HG03442 (cell line): ENCODE measurements around the gene KIF13A.
"Not testable (repeated sequence)": the region's sequence is repeated elsewhere in the genome, so short reads cannot be mapped to it uniquely, and the experiment has no call there.

Source experiments
- ATAC-seq: cut with Tn5 transposase; IDR thresholded peaks from one replicate; pipeline ENCODE4 v1.9.1; 2021; ENCODE audit warnings: mild to moderate bottlenecking, moderate library complexity; ENCODE audit not compliant: unreplicated experiment

Gene KIF13A

DNA sequence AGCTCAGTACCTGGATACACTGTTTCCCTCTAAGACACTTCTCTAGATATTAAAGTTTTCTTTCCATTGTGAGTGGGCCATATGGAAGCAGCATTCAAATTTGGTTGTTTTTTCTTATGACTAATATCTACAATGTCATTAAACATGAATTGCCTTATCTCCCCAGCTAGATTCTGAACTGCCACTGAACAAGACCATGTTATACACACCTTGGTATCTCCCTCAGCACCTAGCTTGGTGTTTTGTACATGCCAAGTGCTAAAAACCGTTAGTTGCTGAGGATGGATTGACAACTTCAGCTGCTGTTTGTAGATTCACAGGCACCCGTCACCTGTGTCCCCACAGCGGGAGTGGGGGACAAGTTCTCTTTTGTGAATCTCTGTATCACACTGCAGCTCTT is 131.1 kb downstream of the KIF13A start:
- ATAC-seq = no peak

DNA sequence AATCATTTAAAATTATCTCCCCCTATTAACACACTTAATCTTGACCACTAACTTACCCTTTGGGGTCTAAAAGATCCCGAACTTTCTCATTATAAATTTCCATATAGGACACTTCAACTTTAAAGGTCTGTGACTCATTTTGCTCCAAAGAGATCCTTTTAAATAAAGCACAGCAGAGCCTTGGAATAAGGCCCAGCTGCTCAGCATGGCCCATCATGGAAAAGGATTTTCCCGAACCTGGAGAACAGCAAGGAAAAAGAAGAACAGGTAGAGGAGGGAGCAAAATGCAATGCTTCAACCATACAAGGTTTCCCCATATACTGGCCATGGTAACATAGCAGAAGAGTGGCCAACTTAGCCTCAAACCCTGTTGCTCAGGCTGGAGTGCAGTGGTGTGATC is 132.1 kb downstream of the KIF13A start:
- ATAC-seq = no peak

DNA sequence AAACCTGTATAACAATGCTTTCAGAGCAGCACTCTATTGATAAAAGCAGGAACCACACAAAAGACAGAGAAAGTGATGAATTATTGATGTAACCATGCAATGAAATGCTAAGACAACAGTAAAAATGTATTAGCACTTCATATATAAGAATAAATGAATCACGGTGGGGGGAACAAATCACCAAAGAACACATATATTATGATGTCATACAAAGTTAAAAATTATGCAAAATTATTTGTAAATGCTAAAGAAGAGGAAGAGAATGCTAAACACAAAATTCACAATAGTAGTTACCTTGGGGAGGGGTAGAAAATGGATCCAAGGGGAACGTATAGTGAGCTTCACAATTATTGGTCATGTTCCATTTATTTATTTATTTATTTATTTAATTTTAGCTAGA is 133.9 kb downstream of the KIF13A start:
- no peak for ATAC-seq

DNA sequence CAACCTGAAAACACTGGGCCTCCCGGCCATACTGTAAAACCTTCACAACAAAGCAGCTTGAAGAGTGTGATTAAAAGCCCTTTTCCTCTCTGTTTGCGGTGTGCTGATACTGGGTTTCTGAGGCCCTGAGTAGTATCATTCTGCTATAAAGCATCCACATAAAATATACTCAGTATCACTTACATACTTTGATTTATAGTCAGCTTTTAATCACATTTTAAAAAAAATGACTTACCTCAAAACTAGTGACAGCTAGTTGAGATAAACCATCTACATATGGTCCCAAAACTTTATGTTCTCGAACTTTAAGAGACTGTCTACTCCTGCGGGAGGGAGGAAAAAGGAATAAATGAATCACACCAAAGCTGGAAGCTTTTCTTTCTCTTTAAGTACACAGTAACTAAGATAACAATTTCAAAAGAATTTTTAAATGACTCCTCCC is 135.7 kb downstream of the KIF13A start:
- no peak for ATAC-seq

DNA sequence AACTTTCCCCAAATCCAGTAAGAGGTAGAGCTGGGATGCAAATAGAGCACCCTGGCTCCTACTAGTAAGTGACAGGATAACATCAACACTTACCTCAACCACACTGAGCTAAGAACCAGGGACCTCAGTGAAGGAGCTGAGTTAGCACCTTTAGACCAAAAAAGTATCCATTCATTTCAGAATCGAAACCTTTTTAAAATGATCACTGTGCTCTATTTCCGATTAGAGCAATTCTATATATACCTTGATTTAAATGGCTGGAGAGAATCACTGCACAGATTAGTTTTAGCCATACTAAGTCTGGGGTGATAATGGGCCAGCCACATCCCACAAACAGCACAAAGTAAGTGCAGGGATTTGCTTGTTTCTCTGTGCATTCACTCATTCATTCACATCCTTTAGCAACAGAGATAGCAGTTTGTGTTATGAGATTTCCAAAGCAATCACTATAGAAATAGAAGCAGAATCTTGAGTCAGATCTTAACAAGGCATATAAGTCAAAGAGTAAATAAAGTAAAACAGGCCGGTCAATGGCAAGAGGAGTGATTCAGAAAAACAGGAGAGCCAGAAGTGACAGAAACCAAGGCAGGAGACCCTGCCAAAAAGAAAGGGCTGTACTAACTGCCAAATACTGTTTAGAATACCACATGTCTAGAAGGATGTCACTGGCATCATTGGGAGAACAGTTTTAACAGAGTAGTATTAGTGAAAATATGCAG is 136.3 kb downstream of the KIF13A start:
- ATAC-seq = no peak

DNA sequence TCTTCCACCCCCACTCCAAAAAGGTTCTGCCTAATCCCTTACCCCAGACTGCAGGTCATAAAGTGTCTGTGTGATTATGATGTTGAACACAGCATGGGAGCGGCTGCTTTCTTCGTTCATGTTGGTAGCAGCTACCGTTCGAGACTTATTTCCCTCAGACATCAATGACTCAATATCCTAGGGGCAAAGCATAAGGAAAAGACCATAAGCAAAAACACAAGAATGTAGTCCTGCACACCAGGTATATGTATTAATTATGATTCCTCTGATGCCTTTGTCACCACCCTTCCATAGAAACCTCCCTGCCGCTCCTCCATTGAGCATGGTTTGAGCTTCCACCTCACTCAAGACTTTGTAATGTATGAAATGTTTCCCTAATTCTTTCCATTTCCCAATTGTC is 137.2 kb downstream of the KIF13A start:
- no peak for ATAC-seq

DNA sequence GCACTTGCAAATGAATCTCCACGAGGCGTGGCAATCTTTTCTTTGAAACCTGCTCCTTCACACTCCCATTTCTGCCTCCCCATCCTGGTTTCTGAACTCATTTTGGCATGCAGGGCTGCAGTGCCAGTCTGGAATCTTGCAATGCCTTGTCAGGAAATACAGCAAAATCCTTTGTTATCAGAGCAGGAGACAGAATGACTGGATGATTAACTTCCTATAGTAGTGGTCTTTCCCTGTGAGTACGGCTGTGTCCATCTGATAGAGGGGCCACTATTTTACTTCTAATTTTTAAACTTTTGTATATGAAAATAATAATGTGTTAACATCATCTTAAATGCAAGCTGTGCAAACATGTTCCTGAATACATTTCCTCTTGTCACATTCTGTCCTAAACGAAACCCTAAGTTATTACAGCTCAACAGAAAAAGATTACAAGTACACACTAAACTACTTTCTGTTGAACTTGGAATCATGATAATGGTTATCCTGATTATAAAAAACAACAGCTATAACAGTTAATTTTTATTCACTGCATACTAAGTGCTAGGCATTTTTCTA is 140.2 kb downstream of the KIF13A start:
- ATAC-seq = no peak

DNA sequence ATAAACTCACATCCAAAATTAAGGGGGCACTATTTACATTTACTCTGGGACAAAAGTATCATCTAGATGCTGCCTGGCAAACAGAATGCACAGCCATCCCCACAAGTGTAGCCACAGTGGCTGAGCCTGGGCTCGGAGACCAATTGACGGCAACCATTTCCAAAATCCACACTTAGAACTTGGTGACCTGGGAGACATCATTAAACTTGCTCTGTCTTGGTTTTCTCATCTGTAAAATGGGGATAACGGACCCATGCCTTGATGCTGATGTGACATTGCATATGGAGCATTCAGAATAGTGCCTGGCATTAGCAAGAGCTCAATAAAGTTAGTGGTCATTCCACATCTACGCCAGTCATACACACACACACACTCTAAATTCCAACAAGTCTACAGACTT is 140.7 kb downstream of the KIF13A start:
- ATAC-seq = no peak

DNA sequence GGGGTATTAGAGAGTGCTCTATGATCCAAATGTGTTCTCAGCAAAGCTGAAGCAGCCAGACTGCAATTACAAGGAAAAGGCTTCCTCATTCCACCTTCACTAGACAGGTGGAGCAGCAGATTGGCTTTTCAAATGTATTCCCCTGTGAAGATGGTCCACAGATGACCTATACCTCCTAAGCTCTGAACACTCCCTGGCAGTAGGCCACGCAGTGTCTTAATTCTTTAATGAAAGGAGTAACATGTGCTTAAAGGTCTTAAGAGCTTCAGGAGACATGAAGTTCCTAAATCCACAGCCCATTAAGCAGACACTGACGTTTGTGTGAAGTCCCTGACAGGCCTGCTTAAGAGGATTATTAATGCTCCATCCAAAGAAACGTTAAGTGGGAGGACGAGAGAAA is 141.8 kb downstream of the KIF13A start:
- ATAC-seq = no peak

DNA sequence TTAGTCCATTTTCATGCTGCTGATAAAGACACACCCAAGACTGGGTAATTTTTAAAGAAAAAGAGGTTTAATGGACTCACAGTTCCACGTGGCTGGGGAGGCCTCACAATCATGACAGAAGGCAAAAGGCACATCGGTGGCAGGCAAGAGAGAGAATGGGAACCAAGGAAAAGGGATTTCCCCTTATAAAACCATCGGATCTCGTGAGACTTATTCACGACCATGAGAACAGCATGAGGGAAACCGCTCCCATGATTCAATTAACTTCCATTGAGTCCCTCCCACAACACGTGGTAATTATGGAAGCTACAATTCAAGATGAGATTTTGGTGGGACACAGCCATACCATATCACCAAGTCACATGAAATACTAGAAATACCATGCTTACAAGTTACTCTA is 142.5 kb downstream of the KIF13A start:
- not testable (repeated sequence) for ATAC-seq

DNA sequence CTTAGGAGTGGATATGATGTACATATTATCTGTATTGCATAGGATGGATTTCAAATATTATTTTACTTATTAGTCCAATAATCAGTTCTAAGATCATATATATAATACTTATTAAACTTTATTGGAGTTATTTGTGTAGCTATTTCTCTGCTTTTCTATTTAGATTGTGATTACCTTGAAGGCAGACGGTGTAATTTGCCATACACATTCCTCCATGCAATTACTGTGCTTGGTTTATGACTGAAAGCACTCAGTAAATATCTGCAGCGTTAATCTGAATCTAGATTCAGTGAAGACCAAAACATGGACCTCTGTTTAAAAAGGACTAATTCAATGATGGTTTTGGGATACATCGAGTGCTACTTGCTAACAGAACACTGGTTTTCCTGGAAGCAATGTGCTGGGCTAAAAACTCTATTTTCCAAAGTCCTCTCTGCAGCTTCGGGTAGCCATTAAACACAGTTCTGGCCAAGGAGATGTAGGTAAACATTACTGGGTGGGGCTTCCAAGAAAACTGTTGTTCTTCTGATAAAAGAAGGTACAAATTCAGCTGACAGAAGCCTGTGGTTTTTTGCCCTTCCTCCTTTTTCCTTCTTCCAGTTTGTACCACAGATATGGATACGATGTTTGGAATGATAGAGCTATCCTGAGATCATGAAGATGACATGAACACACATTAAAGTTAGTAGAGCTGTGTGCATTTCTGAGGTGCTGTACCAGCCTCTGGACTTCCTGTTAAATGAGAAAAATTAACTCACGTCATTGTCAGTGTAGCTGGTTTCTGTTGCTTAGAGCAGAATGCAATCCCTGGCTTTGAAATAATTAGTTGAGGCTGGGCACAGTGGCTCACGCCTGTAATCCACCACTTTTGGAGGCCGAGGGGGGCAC is 144.3 kb downstream of the KIF13A start:
- ATAC-seq = no peak

DNA sequence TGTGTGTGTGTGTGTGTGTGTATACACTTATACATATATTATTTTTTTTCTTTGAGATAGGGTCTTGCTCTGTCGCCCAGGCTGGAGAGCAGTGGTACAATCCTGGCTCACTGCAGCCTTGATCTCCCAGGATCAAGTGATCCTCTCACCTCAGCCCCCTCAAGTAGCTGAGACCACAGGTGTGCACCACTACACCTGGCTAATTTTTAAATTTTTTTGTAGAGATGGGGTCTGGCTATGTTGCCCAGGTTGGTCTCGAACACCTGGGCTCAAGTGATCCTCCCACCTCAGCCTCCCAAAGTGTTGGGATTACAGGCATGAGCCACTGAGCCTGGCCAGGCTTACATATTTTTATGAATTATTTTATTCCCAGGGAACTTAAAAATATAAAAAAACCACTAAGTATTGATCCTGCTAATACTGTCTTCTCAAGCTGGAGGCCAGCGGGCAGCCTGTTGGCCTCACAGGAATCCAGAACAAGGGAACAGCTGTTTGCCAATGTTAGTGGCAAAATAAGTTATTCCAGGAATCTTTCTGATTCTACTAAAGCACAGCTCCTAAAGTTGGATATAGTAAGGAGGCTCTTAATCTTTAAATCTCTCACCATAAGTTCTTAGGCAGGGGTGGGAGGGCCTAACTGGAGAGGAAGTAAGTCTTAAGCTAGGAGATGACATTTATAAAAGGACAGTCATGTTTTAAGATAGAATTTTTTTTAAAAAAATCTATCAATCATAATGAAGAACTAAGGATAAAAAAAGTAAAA is 145.2 kb downstream of the KIF13A start:
- no peak for ATAC-seq

DNA sequence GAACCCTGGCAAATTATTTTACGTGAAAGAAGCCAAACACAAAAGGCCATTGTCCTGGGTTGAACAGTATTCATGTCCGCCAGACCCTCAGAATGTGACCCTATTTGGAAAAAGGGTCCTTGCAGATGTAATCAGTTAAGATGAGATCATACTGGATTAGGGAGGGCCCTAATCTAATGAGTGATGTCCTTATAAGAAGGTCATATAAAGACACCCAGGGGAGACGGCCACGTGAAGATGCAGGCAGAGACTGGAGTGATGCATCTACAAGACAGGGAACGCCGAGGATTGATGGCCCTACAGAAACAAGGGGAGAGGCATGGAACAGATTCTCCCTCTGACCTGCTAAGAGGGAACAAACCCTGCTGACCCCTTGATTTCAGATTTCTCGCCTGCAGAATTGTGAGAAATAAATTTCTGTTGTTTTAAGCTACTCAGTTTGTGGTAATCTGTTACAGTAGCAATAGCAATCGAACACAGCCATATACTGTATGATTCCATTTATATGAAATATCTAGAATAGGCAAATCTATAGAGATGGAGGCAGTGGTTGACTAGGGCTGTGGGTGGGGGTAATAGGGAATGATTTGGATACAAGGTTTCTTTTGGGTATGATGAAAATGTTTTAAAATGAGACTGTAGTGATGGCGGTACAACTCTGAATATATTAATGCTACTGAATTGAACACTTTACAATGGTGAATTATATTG is 147.8 kb downstream of the KIF13A start:
- ATAC-seq = no peak

DNA sequence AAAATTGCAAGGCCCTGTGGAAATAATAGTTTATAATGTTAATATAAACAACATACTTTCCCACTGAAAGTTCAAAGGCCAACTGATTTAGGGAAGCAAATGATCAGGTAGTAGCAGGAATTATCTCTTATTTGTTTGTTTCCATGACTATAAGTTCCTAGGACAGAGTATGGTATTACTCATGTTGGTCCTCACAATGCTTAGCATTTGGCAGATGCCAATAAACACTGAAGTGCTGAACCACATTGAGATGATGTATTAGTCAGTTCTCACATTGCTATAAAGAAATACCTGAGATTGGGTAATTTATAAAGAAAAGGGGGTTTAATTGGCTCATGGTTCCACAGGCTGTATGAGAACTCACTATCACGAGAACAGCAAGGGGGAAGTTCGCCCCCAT is 151.1 kb downstream of the KIF13A start:
- no peak for ATAC-seq

DNA sequence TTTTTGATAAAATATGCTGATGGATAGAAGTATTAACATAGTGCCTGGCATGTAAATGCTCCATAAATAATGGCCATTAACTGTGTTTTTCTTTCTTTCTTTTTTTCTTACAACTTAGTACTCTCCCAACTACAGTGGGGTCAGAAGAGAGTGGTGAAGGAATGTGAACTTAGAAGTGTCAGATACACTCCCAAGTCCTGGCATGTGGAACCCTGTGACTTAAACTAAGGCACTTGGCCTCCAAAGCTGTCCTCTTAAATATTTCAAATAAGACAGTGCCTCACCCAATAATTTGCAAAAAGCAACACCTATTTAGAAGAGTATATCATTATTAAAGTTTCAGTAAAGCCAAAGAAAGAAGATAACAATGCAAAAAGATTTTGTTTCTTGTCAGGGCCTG is 151.7 kb downstream of the KIF13A start:
- no peak for ATAC-seq

DNA sequence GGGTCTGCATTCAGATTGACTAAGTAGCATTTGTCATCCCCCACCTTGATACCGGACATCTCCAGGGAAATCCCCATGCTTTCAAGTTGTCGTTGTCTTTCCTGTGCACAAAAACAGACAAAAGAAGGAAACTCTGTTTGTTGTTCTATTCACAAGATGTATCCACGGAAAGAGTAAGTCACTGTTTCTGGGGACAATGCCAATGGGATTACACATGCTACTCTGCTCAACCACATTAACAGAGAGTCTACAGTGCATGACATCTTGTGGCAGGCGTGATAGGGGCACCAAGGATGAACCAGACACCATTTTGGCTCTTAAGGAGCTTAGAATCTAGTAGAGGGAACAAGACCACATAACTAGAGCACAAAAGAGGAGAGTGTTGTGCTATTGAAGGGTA is 156.3 kb downstream of the KIF13A start:
- no peak for ATAC-seq

DNA sequence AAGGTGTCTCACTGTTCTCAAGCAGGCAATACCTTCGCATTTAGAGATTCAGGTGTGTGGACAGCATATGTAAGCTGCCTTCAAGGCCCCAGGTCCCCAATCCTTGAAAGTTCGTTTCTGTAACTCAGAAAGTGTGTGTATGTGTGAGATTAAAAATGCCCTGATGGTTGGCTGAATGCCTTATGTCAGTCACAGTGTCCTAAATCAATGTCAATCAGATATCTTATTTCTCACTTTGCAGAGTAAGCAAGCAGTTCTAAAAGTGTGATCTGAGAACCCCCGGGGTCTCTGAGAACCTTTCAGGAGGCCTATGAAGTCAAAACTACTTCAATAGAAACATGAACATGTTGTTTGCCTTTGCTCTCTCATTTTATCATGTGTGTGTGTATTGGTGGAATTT is 157.5 kb downstream of the KIF13A start:
- ATAC-seq = no peak

DNA sequence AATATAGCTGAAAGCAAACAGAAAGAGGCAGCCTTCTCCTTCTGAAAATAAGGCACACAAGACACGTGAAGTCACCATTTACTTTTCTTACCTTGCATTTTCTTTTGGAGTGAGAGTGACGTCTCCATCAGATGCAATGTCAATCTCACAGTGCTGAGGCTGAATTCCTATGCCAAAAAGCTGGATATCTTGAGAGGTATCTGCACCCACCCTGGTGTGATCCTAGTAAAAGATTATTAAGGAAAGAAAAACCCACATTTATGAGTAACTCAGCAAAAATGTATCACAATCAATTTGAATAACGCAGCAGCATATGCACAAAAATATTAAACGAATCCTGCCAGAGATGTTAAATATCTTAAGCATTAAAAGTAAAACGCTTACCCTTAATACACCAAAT is 159.3 kb downstream of the KIF13A start:
- ATAC-seq = no peak

DNA sequence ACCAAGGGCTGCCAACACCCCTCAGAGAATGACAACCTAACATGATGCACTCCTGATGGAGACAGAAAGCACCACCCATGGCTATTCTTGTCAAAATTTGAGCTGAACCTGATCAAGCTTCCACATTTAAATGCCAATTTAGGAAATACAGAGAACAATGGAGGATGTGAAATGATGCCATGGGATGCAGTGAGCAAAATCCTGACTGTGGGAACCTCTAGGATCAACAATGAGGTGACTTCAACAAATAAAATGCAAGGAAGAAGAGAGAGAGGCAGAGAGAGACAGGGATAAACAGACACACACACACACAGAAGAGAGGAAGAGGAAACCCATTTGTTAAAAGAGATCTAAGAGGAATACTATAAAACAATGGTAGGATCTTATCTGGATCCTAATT is 161.1 kb downstream of the KIF13A start:
- no peak for ATAC-seq

DNA sequence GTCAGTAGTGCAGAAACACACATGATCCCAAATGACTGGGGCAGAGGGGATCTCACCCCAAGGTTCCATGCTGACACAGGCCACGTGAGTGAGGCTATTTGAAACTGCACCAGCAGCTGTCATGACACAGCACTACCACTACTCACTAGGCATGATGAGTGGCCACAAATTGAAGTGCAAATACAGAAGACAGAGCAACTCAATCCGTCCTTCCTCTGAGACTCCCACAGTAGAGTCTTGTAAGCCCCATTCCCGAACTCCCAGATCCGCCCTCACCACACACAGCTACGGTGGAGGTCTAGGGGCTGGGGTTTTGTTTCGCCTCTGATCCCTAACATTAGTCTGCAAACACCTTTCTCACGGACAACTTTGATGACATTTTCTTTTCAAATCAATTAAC is 167.4 kb downstream of the KIF13A start:
- ATAC-seq = no peak

DNA sequence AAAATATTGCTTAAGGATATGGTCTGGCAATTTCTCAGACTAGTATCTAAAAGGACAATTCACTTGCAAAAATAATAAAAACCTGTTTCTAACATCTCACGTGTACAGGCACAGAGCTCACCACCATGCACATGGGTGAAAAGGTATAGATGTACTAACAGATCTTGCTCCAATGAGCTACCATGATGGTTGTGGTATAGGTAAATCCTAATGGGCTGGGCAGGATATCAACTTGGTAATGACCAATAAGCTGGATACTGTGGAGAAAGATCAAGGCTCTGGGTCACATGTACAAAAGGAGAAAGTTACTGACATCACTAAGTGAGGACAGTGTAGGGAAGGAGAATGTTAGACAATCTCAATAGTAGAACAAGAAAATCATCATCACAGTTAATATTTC is 169.7 kb downstream of the KIF13A start:
- ATAC-seq = no peak
